Hepatocyte (in vitro differentiated cells): ENCODE measurements around the gene NCAM1.

Experiments used
- CTCF ChIP-seq: fragments of 200-600 bp; sonication (generic); IDR thresholded peaks from 2 replicates; pipeline ENCODE4 v1.5.1; 2016; ENCODE audit warnings: antibody characterized with exemption, mild to moderate bottlenecking; ENCODE audit not compliant: poor library complexity
- EZH2 ChIP-seq: fragments of 200-600 bp; sonication (generic); IDR thresholded peaks from 2 replicates; pipeline ENCODE4 v1.6.1; 2016; ENCODE audit warnings: antibody characterized with exemption, mild to moderate bottlenecking, borderline replicate concordance
- EZH2phosphoT487 ChIP-seq: fragments of 200-600 bp; sonication (generic); IDR thresholded peaks from one replicate; pipeline ENCODE4 v1.6.1; 2018; ENCODE audit warnings: antibody characterized with exemption, mild to moderate bottlenecking, low read depth, moderate library complexity; ENCODE audit not compliant: unreplicated experiment, severe bottlenecking

GRCh38 chr11:113243696-113244095 lies 282.5 kb downstream of the NCAM1 start:
- TF ChIP-seq EZH2phosphoT487 (no peak), CTCF (no peak), EZH2 (no peak)
